Body of pancreas (tissue), 4 donors: ENCODE data around the gene SLC7A7.

Experiments
- POLR2A ChIP-seq, 3 donors: fragments of 450-650 bp; IDR thresholded peaks; one replicate each; pipeline ENCODE4 v1.6.1; 2016; ENCODE audit warnings: antibody characterized with exemption in 3 of 3, mild to moderate bottlenecking in 2 of 3
- TF ChIP-seq, protein P1 (sequence below), 7 experiments: fragments of 450-650 bp in 4 of 7; fragments of 200-600 bp in 3 of 7; sonication (generic) in 3 of 7; IDR thresholded peaks; one replicate each; pipeline ENCODE4 v1.5.1; 2016 to 2019; ENCODE audit warnings: antibody characterized with exemption in 7 of 7

DNA sequence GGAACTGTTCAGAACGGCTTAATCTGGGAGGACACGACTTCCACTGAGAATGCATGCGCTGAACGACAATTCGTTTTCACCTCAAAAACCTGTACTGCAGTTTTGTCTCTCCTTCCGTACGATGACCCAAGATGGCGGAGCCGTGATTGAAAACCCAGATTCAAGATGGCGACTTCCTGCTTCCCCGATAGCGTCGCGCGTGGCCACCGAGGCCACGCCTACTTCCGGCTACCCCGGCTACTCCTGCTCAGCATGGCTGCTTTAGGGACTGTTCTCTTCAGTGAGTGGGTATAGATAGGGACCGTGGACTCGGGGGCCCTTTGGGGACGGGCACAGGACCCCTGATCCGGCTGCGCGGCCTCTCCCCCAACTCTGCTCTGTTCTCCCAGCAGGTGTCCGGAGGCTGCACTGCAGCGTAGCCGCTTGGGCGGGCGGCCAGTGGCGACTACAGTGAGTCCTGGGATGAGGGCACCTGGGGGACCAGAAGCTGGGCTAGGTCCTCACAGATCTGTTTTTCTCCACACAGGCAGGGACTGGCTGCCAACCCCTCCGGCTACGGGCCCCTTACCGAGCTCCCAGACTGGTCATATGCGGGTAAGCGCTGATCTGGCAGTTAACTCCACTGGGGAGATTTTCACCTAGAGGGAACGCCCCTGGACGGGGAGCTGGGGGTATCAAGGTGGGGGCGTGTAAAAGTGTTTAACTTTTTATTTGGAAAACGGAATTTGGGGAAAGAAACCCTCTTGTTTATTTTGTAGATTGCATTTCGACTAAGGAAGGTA, 14.6 kb upstream of the SLC7A7 start, which contains the start of gene MRPL52:
- TF ChIP-seq, protein P1, sequence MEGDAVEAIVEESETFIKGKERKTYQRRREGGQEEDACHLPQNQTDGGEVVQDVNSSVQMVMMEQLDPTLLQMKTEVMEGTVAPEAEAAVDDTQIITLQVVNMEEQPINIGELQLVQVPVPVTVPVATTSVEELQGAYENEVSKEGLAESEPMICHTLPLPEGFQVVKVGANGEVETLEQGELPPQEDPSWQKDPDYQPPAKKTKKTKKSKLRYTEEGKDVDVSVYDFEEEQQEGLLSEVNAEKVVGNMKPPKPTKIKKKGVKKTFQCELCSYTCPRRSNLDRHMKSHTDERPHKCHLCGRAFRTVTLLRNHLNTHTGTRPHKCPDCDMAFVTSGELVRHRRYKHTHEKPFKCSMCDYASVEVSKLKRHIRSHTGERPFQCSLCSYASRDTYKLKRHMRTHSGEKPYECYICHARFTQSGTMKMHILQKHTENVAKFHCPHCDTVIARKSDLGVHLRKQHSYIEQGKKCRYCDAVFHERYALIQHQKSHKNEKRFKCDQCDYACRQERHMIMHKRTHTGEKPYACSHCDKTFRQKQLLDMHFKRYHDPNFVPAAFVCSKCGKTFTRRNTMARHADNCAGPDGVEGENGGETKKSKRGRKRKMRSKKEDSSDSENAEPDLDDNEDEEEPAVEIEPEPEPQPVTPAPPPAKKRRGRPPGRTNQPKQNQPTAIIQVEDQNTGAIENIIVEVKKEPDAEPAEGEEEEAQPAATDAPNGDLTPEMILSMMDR (IDR thresholded peaks at IDR 0.05) = peak in 2 of 7 experiments; percentile 5 to 13
- peak in 2 of 3 donors; percentile 52 to 68 for TF ChIP-seq POLR2A (IDR thresholded peaks at IDR 0.05)
